Prostate gland (tissue), 2 donors: Measurements from ENCODE around the gene DCT. TPM values are rescaled to one million over a fixed set of nuclear protein-coding genes. Genes with fewer than 3 reads are reported as not detected.

ENCODE experiments used
- DNase-seq: peaks from one replicate; pipeline ENCODE4 v3.0.0-alpha.2; 2019; ENCODE audit warnings: low spot score
- H3K27ac ChIP-seq, 2 donors: fragments of 200-600 bp; sonication (generic); 2 replicates each; pipeline ENCODE4 v1.5.1; 2017 to 2019
- H3K27me3 ChIP-seq: fragments of 200-600 bp; sonication (generic); replicated peaks from 2 replicates; pipeline ENCODE4 v1.5.1; 2019; ENCODE audit not compliant: insufficient read depth
- H3K36me3 ChIP-seq, 2 donors: fragments of 200-600 bp; sonication (generic); 1 replicate in 1 of 2; 2 replicates in 1 of 2; pipeline versions ENCODE4 v1.5.1 to v1.8.1; 2017 to 2019
- H3K4me1 ChIP-seq: fragments of 200-600 bp; sonication (generic); replicated peaks from 2 replicates; pipeline ENCODE4 v1.5.1; 2019
- H3K4me3 ChIP-seq, 2 donors: fragments of 200-600 bp; sonication (generic); 2 replicates each; pipeline ENCODE4 v1.5.1; 2017 to 2019
- H3K9me3 ChIP-seq: fragments of 200-600 bp; sonication (generic); 2 replicates; pipeline ENCODE4 v1.5.1; 2017
- POLR2A ChIP-seq: fragments of 450-650 bp; IDR thresholded peaks from one replicate; pipeline ENCODE4 v1.6.1; 2016; ENCODE audit warnings: antibody characterized with exemption, mild to moderate bottlenecking
- POLR2AphosphoS5 ChIP-seq: sonication (generic); formaldehyde crosslinking; IDR thresholded peaks from one replicate; pipeline ENCODE4 v1.6.1; 2017; ENCODE audit warnings: antibody characterized with exemption
- WGBS: methylation state at CpG from one replicate; pipeline ENCODE4 v1.1.5; 2018; 5-methylcytosine and 5-hydroxymethylcytosine counted together
- intact Hi-C: fragments of 100-400 bp; cut with DNase I; formaldehyde crosslinking; loops from one replicate; pipeline ENCODE4 v1.14.2; 2022
- total RNA-seq, 2 donors: library from RNA; depleted of rRNA; stranded (reverse); fragments of >200 nt; gene quantifications; one replicate each; pipeline ENCODE4 v1.1.0, GENCODE V29; 2016
- TF ChIP-seq, protein P1 (sequence below), 4 experiments: fragments of 200-600 bp in 2 of 4; fragments of 450-650 bp in 2 of 4; sonication (generic) in 2 of 4; IDR thresholded peaks; 1 replicate in 3 of 4; 2 replicates in 1 of 4; pipeline ENCODE4 v1.5.1; 2016 to 2019; ENCODE audit warnings: antibody characterized with exemption in 4 of 4, mild to moderate bottlenecking in 2 of 4, moderate library complexity in 2 of 4

DCT gene
- total RNA-seq, 2 donors from 2014 or later: 0.55 to 3.4 TPM

DNA sequence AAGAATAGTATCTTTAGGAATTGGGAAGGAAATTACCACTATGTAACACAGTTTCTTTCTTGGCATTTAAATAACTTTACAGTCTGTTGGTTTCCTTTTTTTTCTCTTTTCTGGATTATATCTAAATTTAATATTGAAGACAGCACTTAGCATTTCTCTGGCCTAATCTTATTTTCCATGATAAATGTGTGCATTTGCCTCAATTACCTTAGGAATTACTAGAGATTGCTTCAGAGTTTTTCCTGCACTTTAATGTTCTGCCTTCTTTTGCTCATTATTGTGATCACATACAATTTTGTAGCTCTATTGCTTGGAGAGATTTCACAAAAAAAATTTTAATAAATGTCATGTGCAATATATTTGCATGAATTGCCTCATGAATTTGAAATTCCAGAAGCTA is 25.1 kb downstream of the DCT start:
- no peak for DNase-seq
- Histone ChIP-seq H3K9me3 (no peaks in the 10 kb centered on the region), H3K4me3 (no peak overlapping the region), H3K27ac (no peak overlapping the region), H3K36me3 (no peaks in the 10 kb centered on the region), H3K4me1 (no peaks in the 10 kb centered on the region), H3K27me3 (no peaks in the 10 kb centered on the region)
- TF ChIP-seq POLR2AphosphoS5 (no peak), POLR2A (no peak)
- TF ChIP-seq, protein P1, sequence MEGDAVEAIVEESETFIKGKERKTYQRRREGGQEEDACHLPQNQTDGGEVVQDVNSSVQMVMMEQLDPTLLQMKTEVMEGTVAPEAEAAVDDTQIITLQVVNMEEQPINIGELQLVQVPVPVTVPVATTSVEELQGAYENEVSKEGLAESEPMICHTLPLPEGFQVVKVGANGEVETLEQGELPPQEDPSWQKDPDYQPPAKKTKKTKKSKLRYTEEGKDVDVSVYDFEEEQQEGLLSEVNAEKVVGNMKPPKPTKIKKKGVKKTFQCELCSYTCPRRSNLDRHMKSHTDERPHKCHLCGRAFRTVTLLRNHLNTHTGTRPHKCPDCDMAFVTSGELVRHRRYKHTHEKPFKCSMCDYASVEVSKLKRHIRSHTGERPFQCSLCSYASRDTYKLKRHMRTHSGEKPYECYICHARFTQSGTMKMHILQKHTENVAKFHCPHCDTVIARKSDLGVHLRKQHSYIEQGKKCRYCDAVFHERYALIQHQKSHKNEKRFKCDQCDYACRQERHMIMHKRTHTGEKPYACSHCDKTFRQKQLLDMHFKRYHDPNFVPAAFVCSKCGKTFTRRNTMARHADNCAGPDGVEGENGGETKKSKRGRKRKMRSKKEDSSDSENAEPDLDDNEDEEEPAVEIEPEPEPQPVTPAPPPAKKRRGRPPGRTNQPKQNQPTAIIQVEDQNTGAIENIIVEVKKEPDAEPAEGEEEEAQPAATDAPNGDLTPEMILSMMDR (IDR thresholded peaks at IDR 0.05): no peak
- intact Hi-C loops: no loop called here

DNA sequence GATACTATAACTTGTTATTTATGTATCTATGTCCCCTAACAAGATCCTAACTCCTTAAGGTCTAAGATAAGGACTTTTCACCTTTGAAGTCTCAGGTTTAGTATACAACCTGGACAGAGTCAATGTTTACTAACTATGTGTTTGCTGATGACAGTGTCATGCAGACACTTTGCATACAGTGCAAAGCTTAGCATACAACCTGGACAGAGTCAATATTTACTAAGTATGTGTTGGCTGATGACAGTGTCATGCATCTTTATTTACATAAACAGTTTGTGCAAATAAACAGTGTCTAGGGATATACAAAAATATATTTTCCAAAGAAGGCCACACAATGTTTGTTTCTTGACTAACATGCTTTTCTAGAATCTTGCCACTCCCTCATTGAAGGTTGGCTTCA is 34.7 kb downstream of the DCT start:
- Histone ChIP-seq H3K9me3 (no peaks in the 10 kb centered on the region), H3K4me1 (no peaks in the 10 kb centered on the region), H3K27me3 (no peaks in the 10 kb centered on the region), H3K36me3 (no peaks in the 10 kb centered on the region), H3K4me3 (no peak overlapping the region), H3K27ac (no peak overlapping the region)
- TF ChIP-seq POLR2A (no peak), POLR2AphosphoS5 (no peak)
- TF ChIP-seq, protein P1 (IDR thresholded peaks at IDR 0.05): no peak
- no peak for DNase-seq
- intact Hi-C loops: no loop called here

DNA sequence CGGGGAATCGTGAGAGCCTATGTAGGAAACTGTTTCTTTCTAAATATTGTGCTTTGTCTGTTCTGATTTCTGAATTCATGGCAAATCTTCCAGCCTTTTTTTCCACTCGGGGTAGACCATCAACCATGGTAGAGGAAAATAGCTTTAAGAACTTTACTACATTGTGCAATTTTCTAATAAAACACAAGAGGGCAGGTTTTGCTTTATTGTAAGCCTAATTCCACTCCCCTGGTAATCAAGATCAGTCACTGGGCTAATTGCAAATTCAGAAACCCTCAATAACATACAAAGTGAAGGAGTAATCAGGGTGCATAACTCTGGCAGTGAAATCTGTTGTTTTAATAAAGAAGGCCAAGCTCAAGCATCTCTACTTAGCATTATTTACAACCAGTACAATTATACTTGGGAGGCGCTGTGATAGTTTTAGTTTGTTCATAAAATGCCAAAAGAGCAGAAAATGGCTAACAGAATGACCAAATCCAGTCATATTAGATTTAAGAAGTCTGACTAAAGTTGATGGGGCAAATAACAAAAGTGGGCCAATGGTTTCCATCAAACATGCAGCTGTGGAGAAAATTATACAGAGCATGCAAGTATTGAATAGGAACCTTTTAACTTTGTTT is 43.8 kb downstream of the DCT start:
- H3K9me3 ChIP-seq: no peaks in the 10 kb centered on the region
- 42% methylated on average over 4 of the region's 4 CpGs for WGBS
- no peak overlapping the region for H3K4me3 ChIP-seq
- DNase-seq: no peak
- intact Hi-C loops: loop anchor here (2.0 kb wide), 1 partner anchor 181 kb away; no protein-coding TSS in a partner anchor
- H3K36me3 ChIP-seq: no peaks in the 10 kb centered on the region
- TF ChIP-seq, protein P1 (IDR thresholded peaks at IDR 0.05): peak in 3 of 4 experiments; percentile 38 to 58 (median 57)
- TF ChIP-seq POLR2AphosphoS5 (no peak), POLR2A (no peak)
- no peaks in the 10 kb centered on the region for H3K27me3 ChIP-seq
- no peaks in the 10 kb centered on the region for H3K4me1 ChIP-seq
- H3K27ac ChIP-seq: no peak overlapping the region

DNA sequence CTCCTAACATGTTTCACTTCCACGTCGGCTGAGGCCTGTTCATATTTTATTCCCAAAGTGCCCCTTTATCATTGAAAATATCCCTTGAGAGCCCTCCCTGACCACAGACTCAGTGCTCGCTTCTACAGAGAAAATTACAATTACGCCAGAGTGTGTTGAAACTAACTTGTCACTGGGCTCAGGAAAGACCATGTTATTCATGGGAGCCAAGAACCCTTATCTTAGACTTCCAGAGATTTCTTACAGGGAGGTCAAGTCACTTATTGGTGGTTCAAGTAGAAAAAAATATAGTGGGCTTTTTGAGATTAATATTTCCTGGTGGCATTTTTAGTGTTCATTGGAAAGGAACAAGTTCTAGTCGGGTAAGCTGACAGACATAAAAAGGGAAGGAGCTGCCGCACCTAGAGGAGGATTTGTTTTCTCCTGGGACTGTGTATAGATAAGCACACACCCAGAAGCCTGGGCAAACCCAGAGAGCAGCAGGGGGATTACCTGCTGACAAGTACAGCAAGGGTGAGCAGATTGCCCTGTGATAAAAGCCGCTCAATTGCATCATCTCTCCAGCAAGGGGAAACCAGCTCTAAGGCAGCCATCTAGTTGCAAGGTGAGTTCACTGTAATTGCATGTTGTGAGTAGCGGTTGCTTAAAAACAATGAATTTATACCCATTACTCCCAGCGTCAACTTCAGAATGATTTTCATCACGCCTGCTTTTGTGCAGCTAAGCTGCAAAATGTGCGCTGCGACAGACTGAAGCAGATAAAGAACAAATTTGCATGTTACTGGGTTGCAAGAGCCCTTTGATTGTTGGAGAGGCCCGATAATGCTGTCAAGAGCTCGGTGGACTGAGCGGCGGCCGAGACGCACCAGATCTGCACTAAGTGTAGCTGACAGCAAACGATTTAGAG is 46.2 kb downstream of the DCT start:
- Histone ChIP-seq H3K4me3 (no peak overlapping the region), H3K4me1 (no peaks in the 10 kb centered on the region), H3K9me3 (no peaks in the 10 kb centered on the region), H3K27ac (no peak overlapping the region), H3K27me3 (no peaks in the 10 kb centered on the region), H3K36me3 (no peaks in the 10 kb centered on the region)
- WGBS: 70% methylated on average over 19 of the region's 19 CpGs
- intact Hi-C loops: no loop called here
- TF ChIP-seq, protein P1 (IDR thresholded peaks at IDR 0.05): no peak
- TF ChIP-seq POLR2A (no peak), POLR2AphosphoS5 (no peak)
- no peak for DNase-seq
